ENCODE measurements around the gene ASB7. TPM values are rescaled to one million over a fixed set of nuclear protein-coding genes. Genes with fewer than 3 reads are reported as not detected.

The ASB7 gene
- total RNA-seq, 2 donors from 2014 or later = 35.7 TPM

- no peaks in the 10 kb centered on the region for H3K27me3 Mint-ChIP-seq (ENCODE audit: low read depth)
- H3K36me3 Mint-ChIP-seq (ENCODE audit: insufficient read depth in 2 of 2) = peaks cover 9 to 18% of the 10 kb centered on the region in 2 donors
- H3K4me3 Mint-ChIP-seq = no peak overlapping the region
- peak overlapping the region; percentile 98 for H3K27ac Mint-ChIP-seq
- peaks cover 41% of the 10 kb centered on the region for H3K4me1 Mint-ChIP-seq (ENCODE audit: low read depth)
- peak; percentile 66 to 68 for ATAC-seq (replicated peaks in 1 of 2)
- DNase-seq = peak; percentile 68 to 79
- H3K9me3 Mint-ChIP-seq = no peaks in the 10 kb centered on the region
Measured at GRCh38 chr15:100602823-100603393, 519 bp downstream of the ASB7 start.

GRCh38 chr15:100612539-100612938 is 10.2 kb downstream of the ASB7 start:
- ATAC-seq (replicated peaks in 1 of 2) (no peak), DNase-seq (no peak)
- peaks cover 5% of the 10 kb centered on the region for H3K4me1 Mint-ChIP-seq (ENCODE audit: low read depth)
- no peak overlapping the region for H3K27ac Mint-ChIP-seq
- H3K4me3 Mint-ChIP-seq = no peak overlapping the region
- no peaks in the 10 kb centered on the region for H3K27me3 Mint-ChIP-seq (ENCODE audit: low read depth)
- H3K9me3 Mint-ChIP-seq = no peaks in the 10 kb centered on the region
- H3K36me3 Mint-ChIP-seq (ENCODE audit: insufficient read depth in 2 of 2) = peaks cover 5 to 16% of the 10 kb centered on the region in 2 donors

DNA sequence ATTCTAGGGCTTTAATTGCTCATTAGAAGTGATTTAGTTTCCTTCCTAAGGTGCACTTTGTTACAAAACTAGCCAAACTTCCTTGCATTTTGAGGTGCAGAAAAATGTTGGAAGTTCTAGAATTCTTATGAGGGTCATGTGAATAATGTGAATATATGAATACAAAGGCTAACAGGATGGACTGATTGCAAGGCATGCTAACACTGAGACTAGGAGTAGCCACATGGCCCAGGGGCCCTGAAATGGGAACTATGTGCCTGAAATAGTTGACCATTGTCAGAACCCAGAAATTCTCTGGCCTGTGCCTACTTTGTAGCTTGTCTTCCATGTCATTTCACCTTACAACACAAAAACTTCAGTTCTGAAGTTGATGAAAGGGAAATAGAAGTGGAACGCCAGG is 10.8 kb downstream of the ASB7 start:
- H3K27me3 Mint-ChIP-seq (ENCODE audit: low read depth) = no peaks in the 10 kb centered on the region
- DNase-seq (no peak), ATAC-seq (replicated peaks in 1 of 2) (no peak)
- peaks cover 5% of the 10 kb centered on the region for H3K4me1 Mint-ChIP-seq (ENCODE audit: low read depth)
- H3K36me3 Mint-ChIP-seq (ENCODE audit: insufficient read depth in 2 of 2) = peaks cover 3 to 17% of the 10 kb centered on the region in 2 donors
- H3K27ac Mint-ChIP-seq = no peak overlapping the region
- H3K9me3 Mint-ChIP-seq = no peaks in the 10 kb centered on the region
- no peak overlapping the region for H3K4me3 Mint-ChIP-seq

DNA sequence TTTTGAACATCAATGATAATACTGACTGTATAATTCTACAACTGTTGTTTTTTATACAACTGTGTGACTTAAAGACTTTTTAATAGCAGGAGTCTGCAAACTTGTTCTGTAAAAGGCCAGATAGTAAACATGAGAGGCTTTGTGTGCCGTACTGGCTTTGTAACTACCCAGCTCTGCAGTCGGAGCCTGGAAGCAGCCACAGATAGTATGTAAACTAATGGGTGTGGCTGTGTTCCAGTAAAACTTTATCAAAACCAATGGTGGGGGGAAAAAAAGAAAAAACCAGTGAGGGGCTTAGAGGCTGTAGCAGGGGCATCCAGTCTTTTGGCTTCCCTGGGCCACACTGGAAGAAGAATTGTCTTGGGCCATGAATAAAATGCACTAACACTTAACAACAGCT is 11.9 kb downstream of the ASB7 start:
- no peak overlapping the region for H3K4me3 Mint-ChIP-seq
- no peaks in the 10 kb centered on the region for H3K27me3 Mint-ChIP-seq (ENCODE audit: low read depth)
- H3K4me1 Mint-ChIP-seq (ENCODE audit: low read depth) = peaks cover 5% of the 10 kb centered on the region
- no peaks in the 10 kb centered on the region for H3K9me3 Mint-ChIP-seq
- ATAC-seq (replicated peaks in 1 of 2) (no peak), DNase-seq (no peak)
- H3K36me3 Mint-ChIP-seq (ENCODE audit: insufficient read depth in 2 of 2) = peaks cover 3 to 21% of the 10 kb centered on the region in 2 donors
- no peak overlapping the region for H3K27ac Mint-ChIP-seq

DNA sequence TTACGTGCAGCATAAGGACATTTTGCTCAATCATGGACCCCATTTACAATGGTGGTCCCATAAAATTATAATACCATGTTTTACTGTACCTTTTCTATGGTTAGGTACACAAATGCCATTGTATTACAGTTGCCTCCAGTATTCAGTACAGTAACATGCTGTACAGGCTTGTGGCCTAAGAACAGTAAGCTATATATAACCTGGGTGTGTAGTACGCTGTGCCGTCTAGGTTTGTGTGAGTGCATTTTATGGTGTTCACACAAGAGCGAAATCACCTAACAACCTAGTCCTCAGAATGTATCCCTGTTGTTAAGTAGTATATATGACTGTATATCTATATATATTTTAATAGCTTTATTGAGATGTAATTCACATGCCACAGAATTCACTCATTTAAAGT is 12.5 kb downstream of the ASB7 start:
- no peak for ATAC-seq (replicated peaks in 1 of 2)

GRCh38 chr15:100615801-100616200 is 13.4 kb downstream of the ASB7 start:
- ATAC-seq (replicated peaks in 1 of 2) (no peak), DNase-seq (no peak)
- Mint-ChIP-seq H3K4me1 (ENCODE audit: low read depth) (peaks cover 5% of the 10 kb centered on the region), H3K36me3 (ENCODE audit: insufficient read depth in 2 of 2) (peaks cover 3 to 27% of the 10 kb centered on the region in 2 donors), H3K27me3 (ENCODE audit: low read depth) (no peaks in the 10 kb centered on the region), H3K27ac (no peak overlapping the region), H3K4me3 (no peak overlapping the region), H3K9me3 (no peaks in the 10 kb centered on the region)

More for the DNA sequence above, 12.5 kb downstream of the ASB7 start:
- peaks cover 3 to 22% of the 10 kb centered on the region in 2 donors for H3K36me3 Mint-ChIP-seq (ENCODE audit: insufficient read depth in 2 of 2)
- H3K4me1 Mint-ChIP-seq (ENCODE audit: low read depth) = peaks cover 5% of the 10 kb centered on the region
- no peaks in the 10 kb centered on the region for H3K9me3 Mint-ChIP-seq
- no peaks in the 10 kb centered on the region for H3K27me3 Mint-ChIP-seq (ENCODE audit: low read depth)
- no peak overlapping the region for H3K27ac Mint-ChIP-seq
- H3K4me3 Mint-ChIP-seq = no peak overlapping the region
- DNase-seq = no peak

DNA sequence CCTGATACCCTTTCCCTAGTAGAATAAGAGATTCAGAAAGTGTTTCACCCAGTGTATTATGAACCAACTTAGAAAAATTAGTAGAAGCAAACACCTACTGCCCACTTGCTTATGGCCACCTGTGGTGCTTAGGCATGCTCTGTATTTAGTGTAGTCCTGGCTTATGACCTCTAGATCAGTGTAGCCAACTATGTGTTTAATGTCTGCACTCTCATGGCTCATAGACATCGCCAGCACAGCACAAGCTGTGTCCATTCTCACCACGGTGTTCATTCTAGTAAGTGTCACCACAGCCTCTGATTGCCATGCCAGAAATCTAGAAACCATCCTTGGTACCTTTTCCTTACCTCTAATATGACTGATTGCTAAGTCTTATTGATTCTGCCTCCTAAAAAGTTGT is 14.3 kb downstream of the ASB7 start:
- H3K36me3 Mint-ChIP-seq (ENCODE audit: insufficient read depth in 2 of 2) = peaks cover 3 to 31% of the 10 kb centered on the region in 2 donors
- H3K4me1 Mint-ChIP-seq (ENCODE audit: low read depth) = peaks cover 5% of the 10 kb centered on the region
- H3K9me3 Mint-ChIP-seq = no peaks in the 10 kb centered on the region
- H3K27ac Mint-ChIP-seq = peak overlapping the region; percentile 26
- ATAC-seq (replicated peaks in 1 of 2) (no peak), DNase-seq (no peak)
- H3K27me3 Mint-ChIP-seq (ENCODE audit: low read depth) = no peaks in the 10 kb centered on the region
- H3K4me3 Mint-ChIP-seq = no peak overlapping the region

GRCh38 chr15:100623301-100623700 is 20.9 kb downstream of the ASB7 start:
- DNase-seq (no peak), ATAC-seq (replicated peaks in 1 of 2) (no peak)
- Mint-ChIP-seq H3K4me3 (no peak overlapping the region), H3K9me3 (no peaks in the 10 kb centered on the region), H3K27ac (no peak overlapping the region), H3K36me3 (ENCODE audit: insufficient read depth in 2 of 2) (peaks cover 0 to 19% of the 10 kb centered on the region in 2 donors), H3K27me3 (ENCODE audit: low read depth) (no peaks in the 10 kb centered on the region), H3K4me1 (ENCODE audit: low read depth) (peaks cover 6% of the 10 kb centered on the region)

DNA sequence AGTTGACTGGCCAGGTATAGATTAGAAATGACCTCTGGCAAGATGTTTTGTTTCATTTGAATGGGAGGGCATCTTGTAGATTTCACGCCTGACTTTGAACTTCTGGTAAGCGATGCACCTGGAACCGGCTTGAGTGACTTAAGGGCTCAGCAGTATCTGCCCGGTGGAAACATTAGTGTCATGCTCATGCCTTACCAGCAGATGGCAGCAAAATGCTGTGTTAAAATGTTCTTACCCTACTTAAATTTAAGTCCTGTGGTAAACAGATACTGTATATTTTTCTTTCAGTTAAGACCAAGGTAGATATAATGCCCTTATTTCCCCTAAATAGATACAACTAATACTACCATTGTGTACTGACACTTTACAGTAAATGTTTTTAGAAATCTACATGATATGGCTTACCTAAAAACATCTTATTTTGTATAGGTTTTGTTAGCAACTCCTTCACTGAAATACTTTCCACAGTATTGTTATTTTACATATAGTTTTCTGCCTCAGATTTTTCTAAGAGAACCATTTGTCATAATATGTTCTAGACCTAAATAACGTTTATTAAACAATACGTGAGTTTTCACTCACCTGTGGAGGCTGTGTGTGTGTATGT is 25.5 kb downstream of the ASB7 start:
- Mint-ChIP-seq H3K27ac (no peak overlapping the region), H3K36me3 (ENCODE audit: insufficient read depth in 2 of 2) (peaks cover 0 to 7% of the 10 kb centered on the region in 2 donors), H3K27me3 (ENCODE audit: low read depth) (no peaks in the 10 kb centered on the region), H3K9me3 (no peaks in the 10 kb centered on the region), H3K4me3 (no peak overlapping the region), H3K4me1 (ENCODE audit: low read depth) (peaks cover 13% of the 10 kb centered on the region)
- ATAC-seq (replicated peaks in 1 of 2) = peak; percentile 75 to 78
- DNase-seq = peak; percentile 55 to 66

GRCh38 chr15:100628746-100629145 is 26.4 kb downstream of the ASB7 start:
- DNase-seq (no peak), ATAC-seq (replicated peaks in 1 of 2) (no peak)
- Mint-ChIP-seq H3K27ac (no peak overlapping the region), H3K36me3 (ENCODE audit: insufficient read depth in 2 of 2) (peaks cover 0 to 7% of the 10 kb centered on the region in 2 donors), H3K4me3 (no peak overlapping the region), H3K9me3 (no peaks in the 10 kb centered on the region), H3K4me1 (ENCODE audit: low read depth) (peaks cover 21% of the 10 kb centered on the region), H3K27me3 (ENCODE audit: low read depth) (no peaks in the 10 kb centered on the region)

GRCh38 chr15:100631831-100632230 is 29.4 kb downstream of the ASB7 start:
- peaks cover 30% of the 10 kb centered on the region for H3K4me1 Mint-ChIP-seq (ENCODE audit: low read depth)
- H3K27ac Mint-ChIP-seq = no peak overlapping the region
- DNase-seq = no peak
- ATAC-seq (replicated peaks in 1 of 2) = no peak
- no peaks in the 10 kb centered on the region for H3K27me3 Mint-ChIP-seq (ENCODE audit: low read depth)
- no peak overlapping the region for H3K4me3 Mint-ChIP-seq
- peaks cover 0 to 13% of the 10 kb centered on the region in 2 donors for H3K36me3 Mint-ChIP-seq (ENCODE audit: insufficient read depth in 2 of 2)
- no peaks in the 10 kb centered on the region for H3K9me3 Mint-ChIP-seq

GRCh38 chr15:100633763-100634075 is 31.3 kb downstream of the ASB7 start:
- no peaks in the 10 kb centered on the region for H3K27me3 Mint-ChIP-seq (ENCODE audit: low read depth)
- peaks cover 0 to 13% of the 10 kb centered on the region in 2 donors for H3K36me3 Mint-ChIP-seq (ENCODE audit: insufficient read depth in 2 of 2)
- H3K4me3 Mint-ChIP-seq = no peak overlapping the region
- no peak for DNase-seq
- H3K27ac Mint-ChIP-seq = no peak overlapping the region
- no peak for ATAC-seq (replicated peaks in 1 of 2)
- H3K4me1 Mint-ChIP-seq (ENCODE audit: low read depth) = peaks cover 36% of the 10 kb centered on the region
- H3K9me3 Mint-ChIP-seq = no peaks in the 10 kb centered on the region

DNA sequence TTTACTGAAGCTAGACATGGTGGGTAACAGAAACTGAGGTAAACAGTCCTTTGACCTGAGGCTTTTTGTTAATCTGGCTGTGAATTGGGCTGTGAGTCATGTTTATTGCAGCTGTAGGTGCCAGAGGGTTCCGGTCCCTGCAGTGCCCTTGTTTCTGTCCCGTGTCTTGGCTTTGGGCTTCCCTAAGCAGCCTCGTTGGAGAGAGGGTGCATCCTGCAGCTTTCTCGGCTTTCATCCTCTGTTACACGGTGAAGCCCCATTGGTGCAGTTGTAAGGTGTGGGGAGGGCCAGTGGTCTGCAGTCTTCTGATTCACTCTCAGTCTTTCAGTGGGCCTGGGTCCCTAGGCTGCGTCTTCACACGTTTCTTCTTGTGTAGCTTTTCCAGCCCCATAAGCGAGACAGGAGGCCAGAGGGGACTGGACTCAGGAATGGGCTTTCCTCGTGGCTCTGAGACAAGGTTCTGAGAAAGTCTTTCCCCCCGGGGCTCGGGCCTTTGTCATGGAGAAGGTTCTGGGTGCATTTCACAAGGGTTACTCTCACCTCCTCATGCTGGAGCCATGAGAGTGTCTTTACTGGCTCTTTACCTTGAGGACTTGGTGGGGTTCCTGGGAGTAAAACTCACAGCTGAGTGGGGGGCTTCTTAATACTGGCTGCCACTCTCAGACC is 33.1 kb downstream of the ASB7 start:
- H3K27ac Mint-ChIP-seq = peak overlapping the region; percentile 2
- H3K9me3 Mint-ChIP-seq = no peaks in the 10 kb centered on the region
- ATAC-seq (replicated peaks in 1 of 2) (no peak), DNase-seq (no peak)
- no peak overlapping the region for H3K4me3 Mint-ChIP-seq
- peaks cover 40% of the 10 kb centered on the region for H3K4me1 Mint-ChIP-seq (ENCODE audit: low read depth)
- H3K36me3 Mint-ChIP-seq (ENCODE audit: insufficient read depth in 2 of 2) = peaks cover 0 to 8% of the 10 kb centered on the region in 2 donors
- H3K27me3 Mint-ChIP-seq (ENCODE audit: low read depth) = no peaks in the 10 kb centered on the region

Data from activated T-cell treated with anti-CD3 and anti-CD28 coated beads, Interleukin-2, amount 50 U/mL, for 72 hours (primary cell).